Tibial nerve (tissue), 4 donors: ENCODE data around the gene PRDM11. TPM values are rescaled to one million over a fixed set of nuclear protein-coding genes. Genes with fewer than 3 reads are reported as not detected.

Experiments
- DNase-seq, 2 donors: peaks; one replicate each; pipeline ENCODE4 v3.0.0-alpha.2; 2019; ENCODE audit warnings: low spot score in 2 of 2
- H3K27ac ChIP-seq, 4 donors: fragments of 200-600 bp; sonication (generic) in 3 of 4; one replicate each; pipeline ENCODE4 v1.5.1; 2017 to 2019; ENCODE audit warnings: mild to moderate bottlenecking in 1 of 4
- H3K27me3 ChIP-seq, 2 donors: fragments of 200-600 bp; sonication (generic) in 1 of 2; one replicate each; pipeline versions ENCODE4 v1.5.1 to v1.6.0; 2017 to 2019
- H3K36me3 ChIP-seq, 3 donors: fragments of 200-600 bp; sonication (generic); one replicate each; pipeline ENCODE4 v1.5.1; 2018 to 2019
- H3K4me1 ChIP-seq, 4 donors: fragments of 200-600 bp; sonication (generic) in 3 of 4; one replicate each; pipeline ENCODE4 v1.5.1; 2017 to 2019
- H3K4me3 ChIP-seq, 4 donors: fragments of 200-600 bp; sonication (generic) in 3 of 4; one replicate each; pipeline ENCODE4 v1.5.1; 2017 to 2019; ENCODE audit warnings: mild to moderate bottlenecking in 1 of 4, moderate library complexity in 1 of 4
- H3K9me3 ChIP-seq, 4 donors: fragments of 200-600 bp; sonication (generic) in 3 of 4; one replicate each; pipeline ENCODE4 v1.5.1; 2017 to 2019
- CTCF ChIP-seq, 5 experiments: fragments of 200-600 bp in 3 of 5; fragments of 450-650 bp in 2 of 5; sonication (generic) in 3 of 5; IDR thresholded peaks; one replicate each; pipeline ENCODE4 v1.5.1; 2016 to 2019; ENCODE audit warnings: antibody characterized with exemption in 5 of 5, mild to moderate bottlenecking in 3 of 5, moderate library complexity in 2 of 5
- EP300 ChIP-seq, 2 donors: sonication (generic); formaldehyde crosslinking; IDR thresholded peaks; one replicate each; pipeline ENCODE4 v1.6.1; 2017; ENCODE audit warnings: antibody characterized with exemption in 2 of 2, mild to moderate bottlenecking in 1 of 2
- POLR2A ChIP-seq, 2 donors: fragments of 450-650 bp; IDR thresholded peaks; one replicate each; pipeline ENCODE4 v1.6.1; 2017; ENCODE audit warnings: antibody characterized with exemption in 2 of 2, mild to moderate bottlenecking in 2 of 2, moderate library complexity in 2 of 2
- WGBS, 2 donors: methylation state at CpG; one replicate each; pipeline ENCODE4 v1.1.5; 2018; 5-methylcytosine and 5-hydroxymethylcytosine counted together
- total RNA-seq, 4 donors: library from RNA; depleted of rRNA; stranded (reverse); fragments of >200 nt; gene quantifications; one replicate each; pipeline ENCODE4 v1.1.0, GENCODE V29; 2016

PRDM11 gene
- total RNA-seq, 4 donors from 2014 or later, result 17.5 to 26.1 (median 25.8) TPM

DNA sequence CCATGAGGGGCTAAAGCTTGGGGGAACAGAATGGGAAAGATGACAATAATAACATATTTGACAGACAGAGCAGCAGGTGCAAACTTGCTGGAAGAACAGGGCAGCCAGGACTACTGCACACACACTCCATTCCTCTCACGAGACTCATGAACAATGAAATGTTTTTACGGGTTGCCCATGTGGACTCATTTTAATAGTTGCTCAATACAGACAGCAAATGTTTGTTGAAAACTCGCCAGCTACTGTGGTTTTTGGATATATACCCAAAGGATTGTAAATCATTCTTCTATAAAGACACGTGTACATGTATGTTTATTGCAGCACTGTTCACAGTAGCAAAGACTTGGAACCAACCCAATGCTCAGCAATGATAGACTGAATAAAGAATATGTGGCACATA lies 129.4 kb downstream of the PRDM11 start:
- WGBS, 2 donors, result 44 to 51% methylated on average over 4 of the region's 4 CpGs
- no peak for DNase-seq
- H3K4me3 ChIP-seq, result no peak overlapping the region

DNA sequence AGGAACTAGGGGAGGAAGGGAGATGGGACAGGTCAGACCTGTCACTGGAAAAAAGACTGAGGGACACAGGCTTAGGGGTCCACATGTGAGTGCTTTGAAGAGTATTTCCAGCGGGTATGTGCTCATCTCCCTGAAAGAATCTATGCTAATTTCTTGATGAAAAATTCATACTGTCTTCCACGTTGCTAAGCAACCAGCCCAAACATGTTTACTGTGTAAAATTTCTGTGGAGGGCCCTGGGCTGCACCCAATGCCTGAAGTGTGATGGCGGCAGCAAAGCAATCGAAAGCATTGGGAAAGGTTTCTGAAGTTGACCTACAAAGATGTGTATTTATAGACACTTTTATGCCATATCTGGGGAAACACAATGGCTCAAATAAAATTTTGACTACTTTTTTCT lies 132.3 kb downstream of the PRDM11 start:
- 82 to 83% methylated on average over 4 of the region's 4 CpGs for WGBS, 2 donors
- TF ChIP-seq POLR2A (IDR thresholded peaks at IDR 0.05) (no peak), CTCF (IDR thresholded peaks at IDR 0.05) (no peak), EP300 (IDR thresholded peaks at IDR 0.05) (no peak)
- Histone ChIP-seq H3K27ac (no peak overlapping the region), H3K4me3 (no peak overlapping the region), H3K4me1 (no peaks in the 10 kb centered on the region), H3K27me3 (peaks cover 0 to 33% of the 10 kb centered on the region in 2 donors), H3K36me3 (no peaks in the 10 kb centered on the region), H3K9me3 (peaks cover 0 to 10% (median 0%) of the 10 kb centered on the region in 4 donors)
- no peak for DNase-seq

More for the DNA sequence above, 129.4 kb downstream of the PRDM11 start:
- no peaks in the 10 kb centered on the region for H3K4me1 ChIP-seq
- H3K9me3 ChIP-seq, result peaks cover 0 to 10% (median 0%) of the 10 kb centered on the region in 4 donors
- no peak overlapping the region for H3K27ac ChIP-seq
- no peaks in the 10 kb centered on the region for H3K36me3 ChIP-seq
- TF ChIP-seq POLR2A (IDR thresholded peaks at IDR 0.05) (no peak), CTCF (IDR thresholded peaks at IDR 0.05) (no peak), EP300 (IDR thresholded peaks at IDR 0.05) (no peak)
- peaks cover 0 to 36% of the 10 kb centered on the region in 2 donors for H3K27me3 ChIP-seq

DNA sequence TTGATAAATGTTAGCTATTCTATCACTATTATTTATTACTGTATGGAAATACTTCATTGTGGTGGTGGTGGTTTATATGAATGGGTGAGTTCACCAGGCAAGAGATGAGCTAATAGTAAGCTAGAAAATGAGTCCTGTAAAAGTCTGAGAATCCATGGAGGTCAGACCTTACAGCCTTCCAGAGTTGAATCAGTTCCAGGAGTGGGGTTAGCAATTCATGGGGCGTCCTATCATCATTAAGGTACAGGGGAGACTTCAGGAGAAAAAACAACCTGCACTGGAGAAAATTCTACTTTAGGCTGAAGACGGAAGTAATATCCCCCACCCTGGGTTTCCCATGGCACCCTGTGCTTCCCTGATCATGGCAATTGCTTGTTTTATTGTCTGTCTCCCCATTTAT lies 133.2 kb downstream of the PRDM11 start:
- peaks cover 0 to 38% of the 10 kb centered on the region in 2 donors for H3K27me3 ChIP-seq
- H3K36me3 ChIP-seq, result no peaks in the 10 kb centered on the region
- H3K4me1 ChIP-seq, result no peaks in the 10 kb centered on the region
- TF ChIP-seq CTCF (IDR thresholded peaks at IDR 0.05) (no peak), EP300 (IDR thresholded peaks at IDR 0.05) (no peak), POLR2A (IDR thresholded peaks at IDR 0.05) (no peak)
- no peak for DNase-seq
- H3K27ac ChIP-seq, result no peak overlapping the region
- no peak overlapping the region for H3K4me3 ChIP-seq
- H3K9me3 ChIP-seq, result peaks cover 0 to 10% (median 0%) of the 10 kb centered on the region in 4 donors
- 91% methylated on average over 2 of the region's 2 CpGs for WGBS, 2 donors

GRCh38 chr11:45280449-45280848 lies 134.0 kb downstream of the PRDM11 start:
- no peak overlapping the region for H3K4me3 ChIP-seq
- H3K27me3 ChIP-seq, result peaks cover 0 to 41% of the 10 kb centered on the region in 2 donors
- WGBS, 2 donors, result 41 to 44% methylated on average over 3 of the region's 3 CpGs
- H3K4me1 ChIP-seq, result no peaks in the 10 kb centered on the region
- DNase-seq, result no peak
- H3K27ac ChIP-seq, result no peak overlapping the region
- TF ChIP-seq EP300 (IDR thresholded peaks at IDR 0.05) (no peak), CTCF (IDR thresholded peaks at IDR 0.05) (no peak)
- peaks cover 0 to 10% (median 0%) of the 10 kb centered on the region in 4 donors for H3K9me3 ChIP-seq
- H3K36me3 ChIP-seq, result no peaks in the 10 kb centered on the region

DNA sequence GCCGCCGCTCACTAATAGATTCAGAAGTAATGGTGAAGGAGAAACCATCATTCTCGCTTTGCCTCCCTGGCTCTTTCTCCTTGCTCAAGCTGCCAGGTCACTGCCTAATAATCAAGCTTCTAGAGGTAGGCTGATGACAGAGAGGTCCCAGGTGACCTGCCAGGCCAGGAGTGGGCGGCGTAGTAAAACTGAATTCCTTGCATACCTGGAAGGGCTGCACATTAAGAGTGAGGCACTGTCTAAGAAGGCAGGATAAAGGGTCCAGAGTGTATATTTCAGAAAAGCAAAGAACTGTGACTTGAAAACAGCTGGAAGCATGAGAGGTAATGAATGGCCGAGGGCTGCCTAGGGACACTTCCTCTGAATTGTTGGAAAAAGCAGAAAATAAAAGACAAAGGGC lies 135.6 kb downstream of the PRDM11 start:
- 75 to 84% methylated on average over 6 of the region's 6 CpGs for WGBS, 2 donors
- Histone ChIP-seq H3K27me3 (peaks cover 0 to 52% of the 10 kb centered on the region in 2 donors), H3K27ac (no peak overlapping the region), H3K36me3 (peaks cover 0 to under 1% (median 0%) of the 10 kb centered on the region in 3 donors), H3K4me3 (no peak overlapping the region), H3K9me3 (peaks cover 0 to 15% (median 0%) of the 10 kb centered on the region in 4 donors), H3K4me1 (peaks cover 0 to 6% (median 0%) of the 10 kb centered on the region in 4 donors)
- no peak for DNase-seq
- TF ChIP-seq CTCF (IDR thresholded peaks at IDR 0.05) (no peak), POLR2A (IDR thresholded peaks at IDR 0.05) (no peak), EP300 (IDR thresholded peaks at IDR 0.05) (no peak)

Other genes starting within 250 kb of the PRDM11 start
- 100 to 1,000 TPM in 1 of 4 donors, 10 to 100 TPM in 3; 50.7 to 133 (median 60.6) TPM for gene TP53I11, start 195.8 kb upstream of the PRDM11 start, total RNA-seq
- gene SYT13, start 139.7 kb downstream of the PRDM11 start, total RNA-seq, result under 1 TPM in 2 of 4 donors, not detected in 2; 0.21 to 0.44 TPM